ENCODE results near the gene HABP2. TPM values are rescaled to one million over a fixed set of nuclear protein-coding genes. Genes with fewer than 3 reads are reported as not detected.

HABP2 gene
- total and polyA plus RNA-seq, 9 of the 15 experiments (the other 6 are each of a cell fraction or from before 2014, with no cell fraction given): 0.09 TPM; not detected in 8

DNA sequence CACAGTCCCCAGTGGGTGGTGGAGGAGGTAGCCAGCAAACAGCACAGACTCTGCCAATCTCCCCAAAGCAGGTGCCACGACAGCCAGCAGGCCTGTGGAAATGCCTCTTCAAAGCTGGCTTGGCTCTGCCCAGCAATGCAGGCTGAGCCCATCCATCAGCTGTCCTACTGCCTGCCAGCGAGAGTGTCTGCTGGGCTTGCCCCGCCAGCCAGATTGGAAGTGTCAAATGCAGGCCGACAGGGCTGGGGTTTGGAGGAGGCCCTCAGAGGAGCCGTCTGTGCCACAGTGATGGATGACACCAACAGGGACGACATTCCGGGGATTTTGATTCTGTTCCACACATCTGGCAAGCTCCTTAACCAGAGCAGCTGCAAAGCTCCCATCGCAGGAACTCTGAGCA lies 16.7 kb downstream of the HABP2 start:
- POLR2A ChIA-PET: interaction anchor here (0.6 kb wide), 1 partner anchor 517 kb away, joined by 3 read pairs; no protein-coding TSS in a partner anchor
- WGBS (ENCODE audit: insufficient coverage, low coverage, missing lambda C conversion rate): 2% methylated on average over 8 of the region's 8 CpGs
- TF ChIP-seq FOXJ2 (tag; IDR thresholded peaks at IDR 0.05): no peak
- TF ChIP-seq TSC22D4 (tag; IDR thresholded peaks at IDR 0.05): no peak
- no peak for TF ChIP-seq ZNF184 (CRISPR knock-in tag; IDR thresholded peaks at IDR 0.05)
- no peak for TF ChIP-seq ZNF253 (CRISPR knock-in tag; conservative IDR thresholded peaks at IDR 0.05)
- TF ChIP-seq ZNF41 (CRISPR knock-in tag; conservative IDR thresholded peaks at IDR 0.05): no peak
- no peak for TF ChIP-seq BACH1 (tag; IDR thresholded peaks at IDR 0.05)
- TF ChIP-seq, protein P1, sequence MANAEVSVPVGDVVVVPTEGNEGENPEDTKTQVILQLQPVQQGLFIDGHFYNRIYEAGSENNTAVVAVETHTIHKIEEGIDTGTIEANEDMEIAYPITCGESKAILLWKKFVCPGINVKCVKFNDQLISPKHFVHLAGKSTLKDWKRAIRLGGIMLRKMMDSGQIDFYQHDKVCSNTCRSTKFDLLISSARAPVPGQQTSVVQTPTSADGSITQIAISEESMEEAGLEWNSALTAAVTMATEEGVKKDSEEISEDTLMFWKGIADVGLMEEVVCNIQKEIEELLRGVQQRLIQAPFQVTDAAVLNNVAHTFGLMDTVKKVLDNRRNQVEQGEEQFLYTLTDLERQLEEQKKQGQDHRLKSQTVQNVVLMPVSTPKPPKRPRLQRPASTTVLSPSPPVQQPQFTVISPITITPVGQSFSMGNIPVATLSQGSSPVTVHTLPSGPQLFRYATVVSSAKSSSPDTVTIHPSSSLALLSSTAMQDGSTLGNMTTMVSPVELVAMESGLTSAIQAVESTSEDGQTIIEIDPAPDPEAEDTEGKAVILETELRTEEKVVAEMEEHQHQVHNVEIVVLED (CRISPR knock-in tag; IDR thresholded peaks at IDR 0.05): no peak
- no peak for TF ChIP-seq ZNF444 (CRISPR knock-in tag; IDR thresholded peaks at IDR 0.05)
- TF ChIP-seq, protein P2, sequence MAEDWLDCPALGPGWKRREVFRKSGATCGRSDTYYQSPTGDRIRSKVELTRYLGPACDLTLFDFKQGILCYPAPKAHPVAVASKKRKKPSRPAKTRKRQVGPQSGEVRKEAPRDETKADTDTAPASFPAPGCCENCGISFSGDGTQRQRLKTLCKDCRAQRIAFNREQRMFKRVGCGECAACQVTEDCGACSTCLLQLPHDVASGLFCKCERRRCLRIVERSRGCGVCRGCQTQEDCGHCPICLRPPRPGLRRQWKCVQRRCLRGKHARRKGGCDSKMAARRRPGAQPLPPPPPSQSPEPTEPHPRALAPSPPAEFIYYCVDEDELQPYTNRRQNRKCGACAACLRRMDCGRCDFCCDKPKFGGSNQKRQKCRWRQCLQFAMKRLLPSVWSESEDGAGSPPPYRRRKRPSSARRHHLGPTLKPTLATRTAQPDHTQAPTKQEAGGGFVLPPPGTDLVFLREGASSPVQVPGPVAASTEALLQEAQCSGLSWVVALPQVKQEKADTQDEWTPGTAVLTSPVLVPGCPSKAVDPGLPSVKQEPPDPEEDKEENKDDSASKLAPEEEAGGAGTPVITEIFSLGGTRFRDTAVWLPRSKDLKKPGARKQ (CRISPR knock-in tag; IDR thresholded peaks at IDR 0.05): no peak
- no peak for TF ChIP-seq ELF1 (tag; IDR thresholded peaks at IDR 0.05)
- TF ChIP-seq RNF2 (IDR thresholded peaks at IDR 0.05): no peak
- TF ChIP-seq ZNF644 (tag; IDR thresholded peaks at IDR 0.05; ENCODE audit: low read depth): no peak
- TF ChIP-seq ZSCAN32 (CRISPR knock-in tag; IDR thresholded peaks at IDR 0.05): no peak
- TF ChIP-seq, protein P3, sequence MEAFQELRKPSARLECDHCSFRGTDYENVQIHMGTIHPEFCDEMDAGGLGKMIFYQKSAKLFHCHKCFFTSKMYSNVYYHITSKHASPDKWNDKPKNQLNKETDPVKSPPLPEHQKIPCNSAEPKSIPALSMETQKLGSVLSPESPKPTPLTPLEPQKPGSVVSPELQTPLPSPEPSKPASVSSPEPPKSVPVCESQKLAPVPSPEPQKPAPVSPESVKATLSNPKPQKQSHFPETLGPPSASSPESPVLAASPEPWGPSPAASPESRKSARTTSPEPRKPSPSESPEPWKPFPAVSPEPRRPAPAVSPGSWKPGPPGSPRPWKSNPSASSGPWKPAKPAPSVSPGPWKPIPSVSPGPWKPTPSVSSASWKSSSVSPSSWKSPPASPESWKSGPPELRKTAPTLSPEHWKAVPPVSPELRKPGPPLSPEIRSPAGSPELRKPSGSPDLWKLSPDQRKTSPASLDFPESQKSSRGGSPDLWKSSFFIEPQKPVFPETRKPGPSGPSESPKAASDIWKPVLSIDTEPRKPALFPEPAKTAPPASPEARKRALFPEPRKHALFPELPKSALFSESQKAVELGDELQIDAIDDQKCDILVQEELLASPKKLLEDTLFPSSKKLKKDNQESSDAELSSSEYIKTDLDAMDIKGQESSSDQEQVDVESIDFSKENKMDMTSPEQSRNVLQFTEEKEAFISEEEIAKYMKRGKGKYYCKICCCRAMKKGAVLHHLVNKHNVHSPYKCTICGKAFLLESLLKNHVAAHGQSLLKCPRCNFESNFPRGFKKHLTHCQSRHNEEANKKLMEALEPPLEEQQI (IDR thresholded peaks at IDR 0.05): no peak
- TF ChIP-seq ZNF197 (CRISPR knock-in tag; IDR thresholded peaks at IDR 0.05; ENCODE audit: low read depth): no peak
- no peak for TF ChIP-seq SIRT6 (IDR thresholded peaks at IDR 0.05; ENCODE audit: low read depth, low read length)

More for the DNA sequence above, 16.7 kb downstream of the HABP2 start:
- Histone ChIP-seq H3K9me3 (replicated peaks; ENCODE audit: control insufficient read depth, insufficient read depth, low read depth, low read length) (no peaks in the 10 kb centered on the region), H3K4me1 (replicated peaks in 1 of 2; ENCODE audit: control insufficient read depth in 2 of 2, insufficient read depth in 2 of 2, low read length in 2 of 2) (no peaks in the 10 kb centered on the region), H3K9me1 (ENCODE audit: control insufficient read depth, insufficient read depth, low read length) (no peaks in the 10 kb centered on the region), H3K4me2 (ENCODE audit: insufficient read depth, low read length) (no peak overlapping the region), H3K36me3 (ENCODE audit: control insufficient read depth, insufficient read depth, low read length) (no peaks in the 10 kb centered on the region), H3K4me3 (no peak overlapping the region), H3K27ac (ENCODE audit: extremely low read depth, low read depth, low read length) (no peak overlapping the region), H2AFZ (ENCODE audit: low read depth, low read length) (no peak overlapping the region), H4K20me1 (replicated peaks; ENCODE audit: control insufficient read depth, insufficient read depth, low read length) (no peaks in the 10 kb centered on the region), H3K9ac (ENCODE audit: insufficient read depth in 1 of 2, low read depth in 2 of 2, low read length in 2 of 2) (no peak overlapping the region; a peak in 1 of 4 replicates), H3K79me2 (ENCODE audit: control insufficient read depth, insufficient read depth, low read length) (no peaks in the 10 kb centered on the region), H3K27me3 (ENCODE audit: control insufficient read depth in 2 of 2, insufficient read depth in 2 of 2, low read length in 2 of 2) (peaks cover 0 to 27% of the 10 kb centered on the region in 2 experiments; a peak in 2 of 5 replicates)
- no TSS peak for BruUV-seq (replicated peaks)
- no peak for DNase-seq (ENCODE audit: extremely low read depth in 1 of 4, low spot score in 3 of 4)
- in situ Hi-C loops (cut with MboI) (no loop called here), intact Hi-C loops (cut with micrococcal nuclease) (loop anchor here (10.0 kb wide), 1 partner anchor 185 kb away; no protein-coding TSS in a partner anchor)
- no peak for FAIRE-seq
- CTCF ChIA-PET (ENCODE audit: low intra/inter-chr PET ratio): no interaction called here
- no peak for ATAC-seq
